ENCODE results near the gene PLEKHG3. TPM values are rescaled to one million over a fixed set of nuclear protein-coding genes. Genes with fewer than 3 reads are reported as not detected.

Gene PLEKHG3
- total RNA-seq, 1 donor from 2014 or later = 15.7 TPM

DNA sequence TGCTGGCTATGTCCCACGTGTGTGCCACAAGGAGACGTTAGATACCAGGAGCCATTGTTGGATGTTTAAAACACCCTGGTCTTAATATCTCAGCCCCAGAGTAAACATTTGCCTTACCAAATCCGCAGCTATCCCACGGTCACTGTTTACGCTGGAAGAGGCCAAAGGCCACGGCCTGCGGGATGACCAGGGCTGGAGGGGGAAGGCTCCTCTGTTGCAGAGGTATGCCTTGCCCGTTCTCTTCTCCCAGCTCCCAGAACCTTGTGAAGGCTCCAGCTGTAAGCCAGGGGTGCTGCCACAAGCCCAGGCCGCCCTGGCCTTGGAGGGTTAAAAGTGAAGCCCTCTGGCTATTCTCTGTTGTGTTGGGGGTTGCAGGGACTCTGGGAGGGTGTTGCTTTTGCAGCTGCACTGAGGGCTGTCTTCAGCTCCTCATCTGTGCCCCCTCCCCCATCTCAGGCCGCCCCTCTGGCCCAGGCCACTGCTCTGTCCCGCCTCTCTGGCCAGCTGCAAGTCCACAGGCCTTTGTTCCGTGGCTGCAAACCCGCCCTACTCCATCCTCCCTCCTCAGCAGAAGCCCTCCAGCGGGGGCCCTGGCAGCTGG, 2.5 kb downstream of the PLEKHG3 start:
- DNase-seq (ENCODE audit: low read depth in 2 of 2) = no peak

DNA sequence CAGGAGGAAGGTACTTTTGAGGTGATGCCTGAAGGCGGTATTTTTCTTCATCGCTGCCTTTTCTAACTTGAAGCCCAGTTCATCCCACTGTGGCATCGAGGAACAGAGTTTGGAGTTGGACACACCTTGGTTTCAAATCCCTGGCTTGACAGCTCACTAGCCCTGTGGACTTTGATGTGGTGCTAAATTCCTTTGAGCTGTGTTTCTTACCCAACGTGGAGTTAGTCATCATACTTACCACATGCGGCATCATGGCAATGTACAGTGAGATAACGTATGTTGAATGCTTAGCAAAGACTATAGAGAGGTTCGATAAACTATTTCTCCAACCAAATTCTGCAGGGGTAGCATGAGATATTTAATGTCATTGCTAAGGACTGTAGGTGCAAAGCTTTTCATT, 3.4 kb downstream of the PLEKHG3 start:
- DNase-seq (ENCODE audit: low read depth in 2 of 2) = no peak

DNA sequence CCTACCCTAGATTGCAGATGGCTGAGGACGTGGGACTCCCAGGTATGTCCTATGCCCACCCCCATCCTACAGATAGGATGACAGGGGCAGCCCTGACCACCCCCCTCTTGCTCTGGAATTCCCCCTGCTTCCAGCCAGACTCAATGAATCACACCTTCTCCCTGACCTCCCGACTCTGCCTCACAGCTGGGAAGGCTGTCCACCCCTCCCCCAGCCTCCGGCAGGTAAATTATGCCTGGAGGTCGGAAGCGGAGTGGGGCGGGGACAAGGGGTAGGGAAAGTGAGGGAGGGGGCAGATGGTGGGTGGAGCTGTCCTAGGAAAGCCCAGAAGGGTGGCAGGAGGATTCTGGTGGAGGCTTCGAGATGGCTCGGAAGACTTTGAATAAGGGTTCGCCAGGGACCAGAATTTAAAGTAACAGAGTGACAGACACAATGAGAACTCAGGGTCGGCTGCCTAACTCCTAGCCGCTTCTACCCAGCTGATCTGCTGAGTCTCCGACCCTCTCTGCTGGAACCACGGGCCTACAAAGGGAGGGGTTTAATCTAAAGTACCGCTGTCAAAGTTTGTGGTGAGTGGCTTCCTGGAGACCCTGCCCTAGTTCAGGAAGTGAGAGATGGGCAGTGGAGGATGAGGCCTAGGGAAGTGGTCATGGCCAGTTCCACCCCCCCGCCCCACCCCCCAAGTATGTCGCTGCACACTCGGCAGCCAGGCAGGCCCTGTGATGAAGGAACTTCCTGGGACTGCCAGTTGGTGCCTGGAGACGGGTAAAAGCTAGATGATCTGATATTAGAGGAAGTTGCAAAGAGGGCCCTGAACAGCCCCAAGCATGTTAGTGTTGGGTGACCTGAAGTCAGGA, 4.2 kb downstream of the PLEKHG3 start:
- no peak for DNase-seq (ENCODE audit: low read depth in 2 of 2)

DNA sequence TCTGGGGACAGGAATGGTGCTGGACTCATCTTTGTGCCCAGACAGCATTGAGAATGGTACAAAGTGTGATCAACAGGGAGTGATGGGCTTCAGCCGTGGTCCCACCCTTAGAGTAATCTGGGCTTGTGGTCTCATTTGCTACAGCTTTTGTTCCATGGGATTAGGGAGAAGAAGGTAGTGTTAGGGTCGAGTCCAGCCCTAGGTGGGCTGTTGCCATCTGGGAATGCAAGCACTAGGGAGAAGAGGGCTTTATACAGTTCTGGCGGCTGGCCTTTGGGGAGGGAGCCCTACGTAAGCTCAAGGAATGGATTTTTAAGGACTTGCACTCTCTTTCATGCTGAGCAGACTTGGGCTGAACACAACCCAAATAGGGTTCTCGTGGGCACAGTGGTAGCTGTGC, 4.9 kb downstream of the PLEKHG3 start:
- DNase-seq (ENCODE audit: low read depth in 2 of 2) = no peak

DNA sequence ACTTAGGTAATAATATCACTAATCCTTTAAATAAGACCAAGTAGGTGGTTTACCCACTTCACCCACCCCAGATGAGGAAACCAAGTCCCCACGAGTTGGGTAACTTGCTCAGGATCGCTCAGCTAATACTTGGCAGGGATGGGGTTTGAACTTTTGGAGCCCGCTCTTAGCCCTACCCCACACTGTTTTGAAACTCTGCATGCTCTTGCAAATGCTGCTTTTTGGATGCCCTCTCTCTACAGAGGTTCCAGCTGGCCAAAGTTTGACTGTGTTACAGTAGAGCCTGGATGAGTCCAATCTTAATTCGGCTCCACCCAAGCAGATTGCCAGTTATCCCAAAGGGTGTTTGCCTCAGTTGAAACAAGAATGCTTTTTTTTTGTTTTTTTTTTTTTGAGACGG, 6.8 kb downstream of the PLEKHG3 start:
- no peak for DNase-seq (ENCODE audit: low read depth in 2 of 2)

DNA sequence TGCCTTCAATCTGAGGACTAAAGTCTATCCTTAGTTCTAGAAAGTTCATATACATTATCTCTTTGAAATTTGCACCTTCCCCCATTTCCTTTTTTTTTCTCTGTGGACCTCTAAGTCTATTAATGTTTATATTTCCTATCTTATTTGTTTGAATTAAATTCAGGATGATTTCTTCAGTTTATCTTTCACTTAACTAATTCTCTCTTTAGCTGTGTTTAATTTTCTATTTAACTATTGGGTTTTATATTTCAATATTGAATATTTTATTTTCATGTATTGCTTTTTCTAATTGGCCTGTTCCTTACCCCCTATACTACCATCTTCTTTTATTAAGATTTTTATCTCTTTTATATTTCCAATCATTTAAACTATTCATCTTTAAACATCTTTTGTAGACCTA, 9.5 kb downstream of the PLEKHG3 start:
- DNase-seq (ENCODE audit: low read depth in 2 of 2) = no peak

DNA sequence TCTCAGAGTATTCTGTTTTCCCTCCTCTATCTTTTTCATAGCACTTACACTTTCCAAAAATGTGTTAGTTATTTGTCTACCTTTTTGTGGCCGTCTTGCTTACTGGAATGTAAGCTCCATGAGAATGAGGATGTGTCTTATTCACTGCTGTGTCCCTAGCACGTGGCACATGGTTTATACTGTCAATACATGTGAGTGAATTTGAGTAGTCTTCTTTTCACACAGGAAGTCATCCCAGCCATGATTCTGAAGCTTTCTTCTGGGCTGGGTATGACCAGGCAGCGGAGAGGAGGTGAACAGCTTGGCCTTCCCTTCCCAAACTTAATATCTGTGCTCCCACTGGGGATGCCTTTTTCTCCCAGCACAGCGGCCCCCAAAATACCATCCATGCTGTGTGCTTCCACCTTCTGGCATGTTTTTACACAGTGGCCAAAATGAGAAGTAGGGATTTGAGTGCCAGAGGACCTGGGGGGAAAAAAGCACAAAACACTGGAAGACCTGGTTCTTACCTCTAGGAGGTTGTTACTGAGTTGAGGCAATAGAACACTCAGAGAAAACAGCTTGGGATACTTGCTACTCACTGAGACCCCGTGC, 10.3 kb downstream of the PLEKHG3 start:
- DNase-seq (ENCODE audit: low read depth in 2 of 2) = no peak

DNA sequence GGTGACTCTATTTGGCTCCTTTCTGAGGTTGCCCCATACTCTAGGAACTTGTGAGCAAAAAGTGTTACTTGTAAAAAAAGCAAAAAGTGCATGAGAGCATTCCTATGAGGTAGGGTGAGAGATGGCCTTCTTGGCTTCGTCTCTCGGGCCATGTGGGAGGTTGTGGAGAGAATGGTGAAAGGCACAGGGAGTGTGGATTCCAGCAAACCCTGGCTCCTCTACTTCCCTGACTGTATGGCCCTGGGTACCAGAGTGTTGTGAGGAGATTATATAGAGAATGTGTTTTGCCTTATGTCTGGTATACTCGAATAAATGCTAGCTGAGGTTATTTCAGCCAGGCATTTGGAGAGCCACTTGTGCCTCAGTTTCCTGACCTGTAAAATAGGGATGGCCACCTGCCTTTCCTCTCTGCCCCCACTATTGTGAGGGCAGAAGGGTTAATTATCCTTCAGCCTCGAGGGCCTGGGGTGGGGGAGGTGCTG, 11.0 kb downstream of the PLEKHG3 start:
- no peak for DNase-seq (ENCODE audit: low read depth in 2 of 2)

DNA sequence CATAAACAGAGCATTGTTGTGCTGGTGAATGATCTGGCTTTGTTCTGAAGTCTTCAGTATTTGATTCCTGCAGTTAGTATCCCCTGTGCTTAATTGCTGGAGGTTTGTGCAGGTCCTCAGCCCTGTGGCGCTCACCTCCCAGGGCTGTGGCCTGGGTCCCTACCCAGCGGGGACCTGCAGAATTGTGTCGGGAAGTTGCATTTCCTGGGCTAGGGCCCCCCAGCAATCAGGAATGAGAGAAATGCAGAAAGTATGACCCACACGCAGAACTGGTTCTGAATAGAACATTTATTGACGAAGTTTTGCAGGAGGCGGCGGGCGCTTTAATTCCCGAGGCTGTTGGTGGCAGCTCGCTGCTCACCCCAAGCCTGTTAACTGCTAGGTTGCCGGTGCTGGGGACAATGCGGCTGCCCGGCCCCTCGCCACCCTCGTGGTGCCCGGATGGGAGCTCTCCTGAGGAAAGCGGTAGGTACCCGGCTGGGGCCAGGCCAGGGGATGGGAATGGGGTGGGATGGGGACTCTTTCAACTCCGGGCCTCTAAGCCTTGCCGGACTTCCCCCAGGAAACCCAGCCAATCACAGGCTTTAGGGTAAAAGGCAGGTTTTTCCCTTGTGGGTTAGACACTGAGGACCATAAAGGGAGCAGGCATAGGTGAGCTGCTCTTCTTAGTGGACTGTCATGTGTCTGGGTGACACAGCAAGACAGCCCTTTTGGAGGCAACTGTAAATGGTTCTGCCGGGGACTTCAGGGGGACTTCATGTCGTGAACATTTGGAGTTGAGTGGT, 11.6 kb downstream of the PLEKHG3 start:
- DNase-seq (ENCODE audit: low read depth in 2 of 2) = peak in 1 of 2 donors; percentile 8

DNA sequence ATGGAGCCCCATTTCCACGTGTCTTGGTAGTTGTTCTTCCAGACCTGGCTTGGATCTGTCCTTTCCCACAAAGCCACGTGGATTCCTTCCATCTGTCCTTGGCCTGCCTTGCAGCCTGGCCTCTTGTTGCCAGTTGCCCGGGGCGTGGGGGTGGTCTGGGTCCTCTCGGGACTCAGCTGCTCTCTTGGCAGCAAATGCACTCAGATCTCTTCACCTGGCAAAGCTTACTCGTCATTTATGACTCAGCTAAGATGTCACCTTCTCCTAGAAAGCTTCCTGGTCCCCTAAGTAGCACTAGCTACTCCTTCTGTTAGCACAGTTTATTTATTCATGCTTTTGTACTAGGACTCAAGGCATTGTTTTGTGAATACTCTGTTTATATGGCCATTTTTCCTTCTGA, 13.6 kb downstream of the PLEKHG3 start:
- no peak for DNase-seq (ENCODE audit: low read depth in 2 of 2)

DNA sequence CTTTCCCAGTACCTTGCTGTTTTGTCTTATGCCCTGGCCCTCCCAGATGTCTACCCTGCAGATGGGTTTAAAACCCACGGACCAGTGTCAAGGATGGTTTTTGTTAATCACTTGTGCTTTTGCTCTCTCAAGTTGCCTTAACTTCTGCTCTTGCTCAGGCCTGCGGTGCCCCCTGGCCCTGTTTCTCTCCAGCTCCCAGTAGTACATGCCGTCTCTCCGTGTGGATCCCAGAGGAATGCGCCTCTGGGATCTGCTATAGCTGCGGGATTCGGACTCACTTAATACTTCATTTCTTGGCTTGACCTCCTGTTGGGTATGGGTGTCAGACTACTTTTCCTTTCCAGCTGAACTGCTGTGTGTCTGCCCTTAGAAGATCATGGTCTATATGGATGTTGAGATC, 14.5 kb downstream of the PLEKHG3 start:
- DNase-seq (ENCODE audit: low read depth in 2 of 2) = no peak

DNA sequence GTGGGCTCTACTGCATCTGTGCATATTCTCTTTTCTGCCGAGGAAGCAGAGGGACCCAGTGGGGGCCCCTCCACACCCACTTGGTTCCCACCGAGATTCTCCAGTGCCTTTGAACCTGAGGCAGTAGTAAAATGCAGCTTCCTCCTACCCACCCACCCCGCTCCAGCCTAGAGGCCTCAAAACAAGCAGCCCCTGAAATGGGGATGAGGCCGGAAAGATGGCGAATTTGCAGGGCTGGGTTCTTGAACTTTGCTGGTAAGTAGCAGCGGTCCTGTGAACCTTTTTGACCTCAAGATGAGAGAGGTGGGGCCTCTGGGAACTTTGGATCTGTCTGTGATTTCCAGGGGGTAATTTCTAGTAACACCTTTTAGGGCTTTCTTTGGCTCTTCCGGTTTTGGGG, 15.4 kb downstream of the PLEKHG3 start:
- no peak for DNase-seq (ENCODE audit: low read depth in 2 of 2)

DNA sequence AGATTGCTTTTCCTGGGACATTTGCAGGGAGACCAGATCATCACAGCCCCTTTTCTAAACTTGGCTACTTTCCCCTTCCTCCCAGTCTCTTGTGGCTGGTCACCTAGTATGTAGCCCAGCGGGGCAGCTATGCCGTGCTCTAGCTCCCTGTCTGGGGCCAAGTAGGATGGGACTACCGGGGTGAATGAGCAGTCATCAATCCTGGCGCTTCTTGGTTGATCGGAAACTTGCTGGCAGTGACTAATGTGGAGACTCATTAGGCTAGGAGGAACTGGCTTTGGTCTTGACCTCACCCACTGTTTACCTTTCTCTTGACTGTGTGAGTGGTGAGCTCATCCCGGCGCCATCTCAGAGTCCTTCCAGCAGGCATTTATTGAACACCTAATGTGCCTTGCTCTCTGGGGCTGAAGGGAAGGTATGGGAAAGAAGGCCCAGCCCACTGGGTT, 15.9 kb downstream of the PLEKHG3 start:
- DNase-seq (ENCODE audit: low read depth in 2 of 2) = peak in 1 of 2 donors; percentile 87

DNA sequence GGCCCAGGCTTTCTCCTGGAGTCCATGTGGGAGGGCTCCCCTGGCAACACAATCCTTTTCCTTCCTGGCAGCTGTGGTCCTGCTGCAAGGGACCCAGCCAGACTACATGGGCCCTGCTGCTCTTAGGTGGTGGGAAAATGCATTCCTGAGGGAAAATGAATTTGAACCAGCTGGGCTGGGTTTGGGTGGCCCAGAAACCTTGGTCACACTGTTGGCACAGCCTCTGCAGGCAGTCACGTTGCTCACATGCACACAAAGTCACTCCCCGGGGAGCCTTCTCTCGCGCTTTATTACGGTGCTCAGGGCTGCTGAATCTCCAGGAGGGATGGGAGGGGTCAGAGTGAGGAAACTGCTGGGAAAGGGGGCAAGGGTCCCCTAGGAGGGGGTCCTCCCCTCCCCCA, 17.2 kb downstream of the PLEKHG3 start:
- peak in 1 of 2 donors; percentile 59 for DNase-seq (ENCODE audit: low read depth in 2 of 2)

DNA sequence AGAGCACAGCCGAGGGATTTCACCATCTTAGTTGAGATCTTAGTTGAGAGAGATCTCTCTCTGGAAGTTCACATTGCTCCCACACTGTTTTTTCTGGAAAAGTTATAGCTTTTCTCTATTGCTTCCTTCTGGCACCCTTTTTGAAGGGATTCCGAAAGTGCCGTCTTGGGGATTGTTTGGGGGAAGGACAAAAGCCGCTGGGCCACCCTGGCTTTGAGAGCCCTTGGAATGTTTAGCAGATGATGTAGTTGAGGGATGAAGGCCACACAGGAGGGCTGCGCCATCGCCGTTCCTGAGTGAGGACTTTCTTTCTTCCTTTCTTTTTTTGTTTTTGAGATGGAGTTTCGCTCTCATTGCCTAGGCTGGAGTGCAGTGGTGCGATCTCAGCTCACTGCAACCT, 17.7 kb downstream of the PLEKHG3 start:
- no peak for DNase-seq (ENCODE audit: low read depth in 2 of 2)

DNA sequence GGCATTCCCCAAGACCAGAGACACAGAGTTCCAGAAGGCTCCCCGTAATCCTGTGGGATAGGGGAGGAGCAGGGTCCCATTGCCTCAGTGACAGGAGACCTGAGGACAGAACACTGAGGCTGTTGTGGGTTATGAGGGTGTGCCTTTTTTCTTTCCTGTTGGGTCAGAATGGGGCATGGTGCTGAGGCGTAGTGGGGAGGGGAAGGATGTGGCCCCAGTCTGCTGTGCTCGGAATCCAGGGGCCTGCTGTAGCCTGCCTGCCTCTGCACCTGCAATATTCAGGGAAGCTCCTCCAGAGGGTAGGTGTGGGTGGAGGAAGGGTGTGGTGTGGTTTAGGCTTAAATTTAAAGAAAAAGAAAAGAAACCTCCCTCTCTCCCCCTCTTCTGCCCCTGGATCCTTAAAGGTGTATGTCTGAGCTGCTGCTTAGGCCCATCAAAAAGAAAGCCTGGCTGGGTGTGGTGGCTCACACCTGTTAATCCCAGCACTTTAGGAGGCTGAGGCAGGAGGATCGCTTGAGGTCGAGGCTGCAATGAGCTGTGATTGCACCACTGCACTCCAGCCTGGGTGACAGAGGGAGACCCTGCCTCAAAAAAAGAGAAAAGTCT, 18.7 kb downstream of the PLEKHG3 start:
- DNase-seq (ENCODE audit: low read depth in 2 of 2) = no peak

DNA sequence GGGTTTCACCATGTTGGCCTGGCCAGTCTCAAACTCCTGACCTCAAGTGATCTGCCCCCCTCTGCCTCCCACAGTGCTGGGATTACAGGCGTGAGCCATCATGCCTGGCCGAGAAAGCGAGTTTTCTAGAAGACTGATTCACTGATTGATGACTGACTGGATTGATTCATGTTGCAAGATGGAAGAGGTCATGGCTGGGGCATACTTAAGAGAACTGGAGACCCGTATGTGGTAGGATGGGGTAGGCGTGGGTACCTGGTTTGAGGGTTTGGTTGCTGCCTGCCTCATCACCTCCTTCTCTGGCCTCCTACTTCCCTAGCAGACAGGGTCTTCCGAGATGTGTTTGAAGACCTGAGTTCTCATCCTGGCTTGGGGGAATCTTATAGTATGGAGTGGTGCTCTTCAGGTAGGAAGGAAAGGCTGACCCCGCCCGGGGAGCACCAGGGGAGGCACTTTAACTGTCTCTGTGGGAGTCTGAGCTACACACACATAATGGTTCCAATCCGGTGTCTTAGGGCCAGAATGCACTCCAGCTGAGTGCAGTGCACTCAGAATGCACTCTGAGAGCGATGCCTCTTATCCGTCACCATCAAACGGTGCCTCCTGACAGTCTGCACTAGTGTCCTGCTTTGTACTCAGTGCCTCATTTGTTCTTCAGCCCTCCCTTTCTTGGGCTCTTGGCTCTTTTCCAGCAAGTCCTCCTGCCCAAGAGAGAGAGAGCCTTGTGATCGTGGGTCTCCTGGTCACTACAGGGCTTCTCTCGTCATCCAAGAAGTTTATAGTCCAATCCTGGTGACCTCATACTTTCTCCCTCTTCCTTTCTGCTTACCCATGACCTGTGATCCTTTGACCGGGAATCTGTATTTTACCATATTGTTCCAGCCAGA, 19.7 kb downstream of the PLEKHG3 start:
- no peak for DNase-seq (ENCODE audit: low read depth in 2 of 2)

DNA sequence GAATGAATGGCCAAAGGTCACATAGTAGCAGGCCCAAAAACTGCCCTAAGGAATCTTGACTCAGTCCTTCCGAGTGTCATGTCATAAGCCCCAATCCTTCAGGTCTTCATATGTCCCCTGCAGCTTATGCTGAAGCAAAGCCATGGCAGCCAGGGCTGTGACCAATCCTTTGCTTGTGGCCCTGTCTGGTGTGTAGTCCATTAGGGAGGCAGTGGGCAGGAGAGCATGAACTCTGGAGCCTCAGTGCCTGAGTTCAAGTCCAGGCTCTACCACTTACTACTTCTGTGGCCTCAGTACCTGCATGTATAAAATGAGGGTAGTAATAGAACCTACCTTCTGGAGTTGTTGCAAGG, 20.3 kb downstream of the PLEKHG3 start:
- DNase-seq (ENCODE audit: low read depth in 2 of 2) = no peak

DNA sequence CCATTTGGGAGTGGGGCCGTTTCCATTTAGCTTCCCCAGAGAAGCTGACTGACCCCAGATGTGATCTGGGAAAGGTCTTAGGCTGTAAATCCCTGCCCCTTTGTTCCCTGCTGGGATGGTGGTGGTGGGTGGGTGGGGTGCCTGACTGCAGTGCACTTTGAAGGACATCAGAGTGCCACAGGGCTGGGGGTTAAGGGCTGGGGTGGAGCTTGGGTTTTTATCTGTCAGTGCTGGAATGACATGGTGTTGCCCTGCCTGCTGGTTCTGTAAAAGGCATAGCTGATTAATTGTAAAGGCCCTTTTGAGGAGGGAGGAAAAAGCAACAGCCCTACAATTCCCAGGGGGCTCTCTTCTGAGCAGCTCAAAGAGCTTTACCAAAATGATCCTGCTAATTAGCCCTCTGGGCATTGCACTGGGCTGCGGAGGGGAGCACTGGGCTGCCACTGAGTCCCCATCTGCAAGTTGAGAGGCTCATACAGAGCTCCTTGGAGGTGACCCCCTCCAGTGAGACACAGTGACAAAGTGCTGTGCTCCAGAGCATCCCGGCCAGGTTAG, 21.1 kb downstream of the PLEKHG3 start:
- DNase-seq (ENCODE audit: low read depth in 2 of 2) = no peak
